ENCODE data around the gene PDGFRB. TPM values are rescaled to one million over a fixed set of nuclear protein-coding genes. Genes with fewer than 3 reads are reported as not detected.

Gene PDGFRB
- total and polyA plus RNA-seq, 4 donors: 5.2 to 13.1 (median 8.3) TPM

DNA sequence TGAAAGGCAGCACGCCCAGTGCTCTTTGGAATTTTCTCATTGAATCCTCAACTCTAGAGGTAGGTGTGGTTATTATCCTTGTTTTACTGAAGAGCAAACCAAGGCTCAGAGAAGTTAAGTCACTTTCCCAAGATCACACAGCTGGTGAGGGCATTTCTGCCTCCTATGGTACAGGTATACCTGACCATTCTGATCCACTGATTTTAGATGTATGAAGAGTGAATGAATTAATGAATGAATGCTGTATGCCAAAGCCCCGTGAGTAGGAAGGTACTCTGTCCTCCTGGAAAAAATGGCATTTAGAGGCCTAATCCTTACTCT, 51.1 kb downstream of the PDGFRB start (continued):
- TF ChIP-seq, protein P1, sequence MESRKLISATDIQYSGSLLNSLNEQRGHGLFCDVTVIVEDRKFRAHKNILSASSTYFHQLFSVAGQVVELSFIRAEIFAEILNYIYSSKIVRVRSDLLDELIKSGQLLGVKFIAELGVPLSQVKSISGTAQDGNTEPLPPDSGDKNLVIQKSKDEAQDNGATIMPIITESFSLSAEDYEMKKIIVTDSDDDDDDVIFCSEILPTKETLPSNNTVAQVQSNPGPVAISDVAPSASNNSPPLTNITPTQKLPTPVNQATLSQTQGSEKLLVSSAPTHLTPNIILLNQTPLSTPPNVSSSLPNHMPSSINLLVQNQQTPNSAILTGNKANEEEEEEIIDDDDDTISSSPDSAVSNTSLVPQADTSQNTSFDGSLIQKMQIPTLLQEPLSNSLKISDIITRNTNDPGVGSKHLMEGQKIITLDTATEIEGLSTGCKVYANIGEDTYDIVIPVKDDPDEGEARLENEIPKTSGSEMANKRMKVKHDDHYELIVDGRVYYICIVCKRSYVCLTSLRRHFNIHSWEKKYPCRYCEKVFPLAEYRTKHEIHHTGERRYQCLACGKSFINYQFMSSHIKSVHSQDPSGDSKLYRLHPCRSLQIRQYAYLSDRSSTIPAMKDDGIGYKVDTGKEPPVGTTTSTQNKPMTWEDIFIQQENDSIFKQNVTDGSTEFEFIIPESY (IDR thresholded peaks at IDR 0.05): no peak

GRCh38 chr5:150103678-150104549, 51.7 kb downstream of the PDGFRB start:
- peak; percentile 25 for DNase-seq (ENCODE audit: low spot score)
- Histone ChIP-seq H3K27ac (ENCODE audit: low read depth in 1 of 2, low read length in 2 of 2) (no peak overlapping the region), H3K4me1 (ENCODE audit: control insufficient read depth in 4 of 4, insufficient read depth in 4 of 4, low read length in 3 of 4) (no peaks in the 10 kb centered on the region), H3K9ac (ENCODE audit: low read depth in 1 of 2, low read length in 2 of 2) (no peak overlapping the region), H3K27me3 (ENCODE audit: control insufficient read depth in 4 of 4, insufficient read depth in 4 of 4, low read length in 3 of 4) (no peaks in the 10 kb centered on the region), H3K9me3 (ENCODE audit: control insufficient read depth in 4 of 4, low read length in 3 of 4) (no peaks in the 10 kb centered on the region), H3K4me3 (ENCODE audit: low read depth in 1 of 3, low read length in 3 of 3) (no peak overlapping the region), H3K36me3 (ENCODE audit: control insufficient read depth in 4 of 4, insufficient read depth in 3 of 4, low read depth in 1 of 4, low read length in 3 of 4) (no peaks in the 10 kb centered on the region)
- WGBS: 95% methylated on average over 5 of the region's 5 CpGs
- TF ChIP-seq SP1 (IDR thresholded peaks at IDR 0.05): no peak
- TF ChIP-seq JUND (IDR thresholded peaks at IDR 0.05): no peak
- TF ChIP-seq, protein P1 (IDR thresholded peaks at IDR 0.05): no peak
- TF ChIP-seq RAD21 (IDR thresholded peaks at IDR 0.05): no peak
- no peak for TF ChIP-seq YY1 (IDR thresholded peaks at IDR 0.05)
- no peak for TF ChIP-seq REST (IDR thresholded peaks at IDR 0.05)
- TF ChIP-seq RXRA (IDR thresholded peaks at IDR 0.05): no peak
- TF ChIP-seq, protein P2, sequence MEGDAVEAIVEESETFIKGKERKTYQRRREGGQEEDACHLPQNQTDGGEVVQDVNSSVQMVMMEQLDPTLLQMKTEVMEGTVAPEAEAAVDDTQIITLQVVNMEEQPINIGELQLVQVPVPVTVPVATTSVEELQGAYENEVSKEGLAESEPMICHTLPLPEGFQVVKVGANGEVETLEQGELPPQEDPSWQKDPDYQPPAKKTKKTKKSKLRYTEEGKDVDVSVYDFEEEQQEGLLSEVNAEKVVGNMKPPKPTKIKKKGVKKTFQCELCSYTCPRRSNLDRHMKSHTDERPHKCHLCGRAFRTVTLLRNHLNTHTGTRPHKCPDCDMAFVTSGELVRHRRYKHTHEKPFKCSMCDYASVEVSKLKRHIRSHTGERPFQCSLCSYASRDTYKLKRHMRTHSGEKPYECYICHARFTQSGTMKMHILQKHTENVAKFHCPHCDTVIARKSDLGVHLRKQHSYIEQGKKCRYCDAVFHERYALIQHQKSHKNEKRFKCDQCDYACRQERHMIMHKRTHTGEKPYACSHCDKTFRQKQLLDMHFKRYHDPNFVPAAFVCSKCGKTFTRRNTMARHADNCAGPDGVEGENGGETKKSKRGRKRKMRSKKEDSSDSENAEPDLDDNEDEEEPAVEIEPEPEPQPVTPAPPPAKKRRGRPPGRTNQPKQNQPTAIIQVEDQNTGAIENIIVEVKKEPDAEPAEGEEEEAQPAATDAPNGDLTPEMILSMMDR (IDR thresholded peaks at IDR 0.05; ENCODE audit: low read depth, low read length, missing input control): no peak

GRCh38 chr5:150101023-150101422, 54.6 kb downstream of the PDGFRB start:
- no peaks in the 10 kb centered on the region for H3K27me3 ChIP-seq (ENCODE audit: control insufficient read depth in 4 of 4, insufficient read depth in 4 of 4, low read length in 3 of 4)
- H3K36me3 ChIP-seq (ENCODE audit: control insufficient read depth in 4 of 4, insufficient read depth in 3 of 4, low read depth in 1 of 4, low read length in 3 of 4): no peaks in the 10 kb centered on the region
- no peaks in the 10 kb centered on the region for H3K9me3 ChIP-seq (ENCODE audit: control insufficient read depth in 4 of 4, low read length in 3 of 4)
- no peak overlapping the region for H3K4me3 ChIP-seq (ENCODE audit: low read depth in 1 of 3, low read length in 3 of 3)
- TF ChIP-seq ATF3 (IDR thresholded peaks at IDR 0.05): no peak
- no peak for TF ChIP-seq YY1 (IDR thresholded peaks at IDR 0.05)
- no peak for TF ChIP-seq FOXA1 (IDR thresholded peaks at IDR 0.05)
- TF ChIP-seq GABPA (IDR thresholded peaks at IDR 0.05 in 1 of 2, conservative IDR thresholded peaks at IDR 0.05 in 1 of 2): no peak
- no peak for TF ChIP-seq NR2F2 (IDR thresholded peaks at IDR 0.05)
- no peak for TF ChIP-seq REST (IDR thresholded peaks at IDR 0.05)
- TF ChIP-seq, protein P3, sequence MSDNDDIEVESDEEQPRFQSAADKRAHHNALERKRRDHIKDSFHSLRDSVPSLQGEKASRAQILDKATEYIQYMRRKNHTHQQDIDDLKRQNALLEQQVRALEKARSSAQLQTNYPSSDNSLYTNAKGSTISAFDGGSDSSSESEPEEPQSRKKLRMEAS (IDR thresholded peaks at IDR 0.05): no peak
- no peaks in the 10 kb centered on the region for H3K4me1 ChIP-seq (ENCODE audit: control insufficient read depth in 4 of 4, insufficient read depth in 4 of 4, low read length in 3 of 4)
- no peak overlapping the region for H3K9ac ChIP-seq (ENCODE audit: low read depth in 1 of 2, low read length in 2 of 2)
- peak; percentile 28 for DNase-seq (ENCODE audit: low spot score)
- 90% methylated on average over 6 of the region's 6 CpGs for WGBS
- no peak overlapping the region for H3K27ac ChIP-seq (ENCODE audit: low read depth in 1 of 2, low read length in 2 of 2)
